ENCODE measurements around the gene SPON1.

SPON1 gene

DNA sequence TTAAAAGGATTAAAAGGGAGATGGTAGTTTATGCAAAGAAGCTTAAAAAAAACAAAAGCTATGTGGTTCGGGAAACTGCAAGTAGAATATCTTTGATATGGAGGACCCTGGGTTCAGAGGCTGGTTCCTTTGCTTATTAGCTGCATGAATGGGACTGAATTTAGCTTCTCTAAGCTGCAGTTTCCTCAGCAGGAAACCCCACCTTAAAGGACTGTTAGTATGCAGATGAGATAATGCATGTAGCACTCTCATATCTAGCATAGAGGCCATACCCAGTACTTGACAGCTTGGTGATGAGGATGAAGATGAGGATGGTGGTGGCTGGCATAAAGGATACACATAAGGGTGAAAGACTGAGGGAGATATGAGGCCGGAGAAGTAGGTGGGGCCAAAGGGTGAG lies 261.9 kb downstream of the SPON1 start:
- no peaks in the 10 kb centered on the region for H3K9me3 ChIP-seq (ENCODE audit: insufficient read depth, low read length)
- no peaks in the 10 kb centered on the region for H4K20me1 ChIP-seq (ENCODE audit: low read depth, low read length)
- H3K36me3 ChIP-seq (ENCODE audit: low read length) = no peaks in the 10 kb centered on the region
- H3K9ac ChIP-seq (ENCODE audit: low read length) = no peak overlapping the region
- no peak overlapping the region for H3K4me3 ChIP-seq (ENCODE audit: insufficient read depth, low read length, poor library complexity, severe bottlenecking)
- TF ChIP-seq, protein P1, sequence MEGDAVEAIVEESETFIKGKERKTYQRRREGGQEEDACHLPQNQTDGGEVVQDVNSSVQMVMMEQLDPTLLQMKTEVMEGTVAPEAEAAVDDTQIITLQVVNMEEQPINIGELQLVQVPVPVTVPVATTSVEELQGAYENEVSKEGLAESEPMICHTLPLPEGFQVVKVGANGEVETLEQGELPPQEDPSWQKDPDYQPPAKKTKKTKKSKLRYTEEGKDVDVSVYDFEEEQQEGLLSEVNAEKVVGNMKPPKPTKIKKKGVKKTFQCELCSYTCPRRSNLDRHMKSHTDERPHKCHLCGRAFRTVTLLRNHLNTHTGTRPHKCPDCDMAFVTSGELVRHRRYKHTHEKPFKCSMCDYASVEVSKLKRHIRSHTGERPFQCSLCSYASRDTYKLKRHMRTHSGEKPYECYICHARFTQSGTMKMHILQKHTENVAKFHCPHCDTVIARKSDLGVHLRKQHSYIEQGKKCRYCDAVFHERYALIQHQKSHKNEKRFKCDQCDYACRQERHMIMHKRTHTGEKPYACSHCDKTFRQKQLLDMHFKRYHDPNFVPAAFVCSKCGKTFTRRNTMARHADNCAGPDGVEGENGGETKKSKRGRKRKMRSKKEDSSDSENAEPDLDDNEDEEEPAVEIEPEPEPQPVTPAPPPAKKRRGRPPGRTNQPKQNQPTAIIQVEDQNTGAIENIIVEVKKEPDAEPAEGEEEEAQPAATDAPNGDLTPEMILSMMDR (IDR thresholded peaks at IDR 0.05; ENCODE audit: insufficient read depth, low read length, poor library complexity, severe bottlenecking) = no peak
- TF ChIP-seq EZH2phosphoT487 (conservative IDR thresholded peaks at IDR 0.05; ENCODE audit: low read length) = no peak
- H3F3A ChIP-seq (ENCODE audit: insufficient read depth) = no peaks in the 10 kb centered on the region
- H2AFZ ChIP-seq (ENCODE audit: low read depth, low read length, severe bottlenecking) = no peak overlapping the region
- no peak overlapping the region for H3K27ac ChIP-seq (ENCODE audit: low read depth, low read length)
- H3K9me2 ChIP-seq (replicated peaks; ENCODE audit: insufficient read depth, low read length) = no peaks in the 10 kb centered on the region
- no peaks in the 10 kb centered on the region for H3K27me3 ChIP-seq (ENCODE audit: low read length)
- no peaks in the 10 kb centered on the region for H3K79me2 ChIP-seq (ENCODE audit: insufficient read depth, low read length)
- H3K4me2 ChIP-seq (ENCODE audit: low read depth, low read length, poor library complexity, severe bottlenecking) = no peak overlapping the region

DNA sequence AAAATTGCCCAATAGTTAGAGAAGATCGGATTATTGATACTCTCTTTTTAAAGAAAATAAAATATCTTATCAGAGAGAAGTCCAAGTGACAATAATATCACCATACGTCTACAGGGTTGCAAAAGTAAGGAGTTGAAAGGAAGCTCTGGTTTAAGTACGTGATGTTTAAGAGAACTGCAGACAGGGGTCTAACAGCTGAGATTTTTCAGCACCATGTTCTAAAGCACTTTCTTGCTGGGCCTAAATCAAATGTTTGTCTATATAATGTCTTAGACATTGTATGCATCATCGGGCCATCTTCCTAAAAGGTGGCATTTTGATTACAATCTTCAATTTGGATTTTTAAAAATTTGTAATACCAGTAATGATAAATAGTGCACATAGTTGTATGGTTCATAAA lies 263.1 kb downstream of the SPON1 start:
- Histone ChIP-seq H4K20me1 (ENCODE audit: low read depth, low read length) (no peaks in the 10 kb centered on the region), H3K27me3 (ENCODE audit: low read length) (no peaks in the 10 kb centered on the region), H3K9me3 (ENCODE audit: insufficient read depth, low read length) (no peaks in the 10 kb centered on the region), H2AFZ (ENCODE audit: low read depth, low read length, severe bottlenecking) (no peak overlapping the region), H3K79me2 (ENCODE audit: insufficient read depth, low read length) (no peaks in the 10 kb centered on the region), H3K27ac (ENCODE audit: low read depth, low read length) (no peak overlapping the region), H3K4me2 (ENCODE audit: low read depth, low read length, poor library complexity, severe bottlenecking) (no peak overlapping the region), H3K4me3 (ENCODE audit: insufficient read depth, low read length, poor library complexity, severe bottlenecking) (no peak overlapping the region), H3K36me3 (ENCODE audit: low read length) (no peaks in the 10 kb centered on the region), H3K9ac (ENCODE audit: low read length) (no peak overlapping the region), H3F3A (ENCODE audit: insufficient read depth) (no peaks in the 10 kb centered on the region), H3K9me2 (replicated peaks; ENCODE audit: insufficient read depth, low read length) (no peaks in the 10 kb centered on the region)
- TF ChIP-seq, protein P1 (IDR thresholded peaks at IDR 0.05; ENCODE audit: insufficient read depth, low read length, poor library complexity, severe bottlenecking) = no peak
- no peak for TF ChIP-seq EZH2phosphoT487 (conservative IDR thresholded peaks at IDR 0.05; ENCODE audit: low read length)

DNA sequence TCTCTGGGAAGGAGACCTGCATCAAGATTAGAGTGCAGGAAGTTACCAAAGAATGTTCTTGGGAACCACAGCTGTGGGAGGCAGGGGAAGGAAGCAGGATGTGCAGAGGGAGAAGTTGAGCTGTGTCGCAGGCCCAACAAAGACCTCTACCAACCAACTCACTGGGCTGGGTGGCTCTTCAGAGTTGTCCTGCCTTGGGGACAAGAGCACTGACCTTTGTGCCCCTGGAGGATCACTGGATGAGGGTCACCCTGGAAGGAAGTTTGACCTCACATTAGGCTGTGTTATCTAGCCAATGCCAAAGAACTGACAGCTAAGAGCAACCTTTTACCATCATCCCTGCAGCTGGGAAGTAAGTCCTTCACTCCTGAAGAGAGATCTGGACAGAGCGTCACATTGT lies 265.8 kb downstream of the SPON1 start:
- H3K9me3 ChIP-seq (ENCODE audit: insufficient read depth, low read length) = no peaks in the 10 kb centered on the region
- H3K4me3 ChIP-seq (ENCODE audit: insufficient read depth, low read length, poor library complexity, severe bottlenecking) = no peak overlapping the region
- no peaks in the 10 kb centered on the region for H4K20me1 ChIP-seq (ENCODE audit: low read depth, low read length)
- no peak overlapping the region for H2AFZ ChIP-seq (ENCODE audit: low read depth, low read length, severe bottlenecking)
- no peak overlapping the region for H3K4me2 ChIP-seq (ENCODE audit: low read depth, low read length, poor library complexity, severe bottlenecking)
- H3K9ac ChIP-seq (ENCODE audit: low read length) = no peak overlapping the region
- TF ChIP-seq, protein P1 (IDR thresholded peaks at IDR 0.05; ENCODE audit: insufficient read depth, low read length, poor library complexity, severe bottlenecking) = no peak
- no peaks in the 10 kb centered on the region for H3K79me2 ChIP-seq (ENCODE audit: insufficient read depth, low read length)
- no peak overlapping the region for H3K27ac ChIP-seq (ENCODE audit: low read depth, low read length)
- no peaks in the 10 kb centered on the region for H3F3A ChIP-seq (ENCODE audit: insufficient read depth)
- no peaks in the 10 kb centered on the region for H3K36me3 ChIP-seq (ENCODE audit: low read length)
- no peaks in the 10 kb centered on the region for H3K9me2 ChIP-seq (replicated peaks; ENCODE audit: insufficient read depth, low read length)
- no peaks in the 10 kb centered on the region for H3K27me3 ChIP-seq (ENCODE audit: low read length)

DNA sequence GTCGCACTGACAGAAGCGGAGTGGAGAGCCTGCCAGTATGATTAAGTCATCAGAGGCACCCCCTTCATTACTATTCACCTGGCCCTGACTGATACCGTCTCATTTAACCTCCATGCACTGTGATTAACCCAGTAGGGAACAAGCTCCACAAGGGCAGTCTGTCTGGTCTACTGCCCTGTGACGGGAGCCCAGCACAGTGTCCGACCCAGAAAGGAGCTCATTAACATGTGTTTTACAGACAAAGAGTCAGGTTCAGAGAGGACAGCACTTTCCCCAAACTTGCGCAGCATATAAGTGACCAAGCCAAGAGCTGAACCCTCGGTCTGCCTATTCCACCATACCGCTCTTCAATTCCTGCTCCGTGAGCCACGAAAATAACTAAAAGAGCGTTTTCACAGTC lies 266.9 kb downstream of the SPON1 start:
- Histone ChIP-seq H3K4me3 (ENCODE audit: insufficient read depth, low read length, poor library complexity, severe bottlenecking) (no peak overlapping the region), H4K20me1 (ENCODE audit: low read depth, low read length) (no peaks in the 10 kb centered on the region), H3K79me2 (ENCODE audit: insufficient read depth, low read length) (no peaks in the 10 kb centered on the region), H3K36me3 (ENCODE audit: low read length) (no peaks in the 10 kb centered on the region), H3K4me2 (ENCODE audit: low read depth, low read length, poor library complexity, severe bottlenecking) (no peak overlapping the region), H3K9me3 (ENCODE audit: insufficient read depth, low read length) (no peaks in the 10 kb centered on the region), H3K9me2 (replicated peaks; ENCODE audit: insufficient read depth, low read length) (no peaks in the 10 kb centered on the region), H2AFZ (ENCODE audit: low read depth, low read length, severe bottlenecking) (no peak overlapping the region), H3K27ac (ENCODE audit: low read depth, low read length) (no peak overlapping the region), H3K27me3 (ENCODE audit: low read length) (no peaks in the 10 kb centered on the region), H3F3A (ENCODE audit: insufficient read depth) (no peaks in the 10 kb centered on the region), H3K9ac (ENCODE audit: low read length) (no peak overlapping the region)
- TF ChIP-seq, protein P1 (IDR thresholded peaks at IDR 0.05; ENCODE audit: insufficient read depth, low read length, poor library complexity, severe bottlenecking) = no peak
- no peak for TF ChIP-seq EZH2phosphoT487 (conservative IDR thresholded peaks at IDR 0.05; ENCODE audit: low read length)
